Measurements from ENCODE around the gene RNF34. TPM values are rescaled to one million over a fixed set of nuclear protein-coding genes. Genes with fewer than 3 reads are reported as not detected.
A peak's percentile ranks its signal among the peaks of the same experiment; 100 is the strongest.

RNF34 gene
- total and polyA plus RNA-seq, 2 of the 13 experiments (the other 11 are each of a cell fraction or from before 2014, with no cell fraction given) = 36.8 to 53.2 TPM

GRCh38 chr12:121423682-121424623 lies 24.0 kb downstream of the RNF34 start (continued):
- TF ChIP-seq THAP8 (CRISPR knock-in tag; IDR thresholded peaks at IDR 0.05; ENCODE audit: borderline replicate concordance) (no peak), ZNF614 (CRISPR knock-in tag; IDR thresholded peaks at IDR 0.05; ENCODE audit: borderline replicate concordance) (no peak), ELF1 (CRISPR knock-in tag; IDR thresholded peaks at IDR 0.05) (no peak), MTA1 (CRISPR knock-in tag; IDR thresholded peaks at IDR 0.05; ENCODE audit: borderline replicate concordance) (no peak), PBX2 (CRISPR knock-in tag; IDR thresholded peaks at IDR 0.05) (no peak), EEA1 (CRISPR knock-in tag; IDR thresholded peaks at IDR 0.05; ENCODE audit: borderline replicate concordance) (no peak), ELK4 (CRISPR knock-in tag; IDR thresholded peaks at IDR 0.05; ENCODE audit: borderline replicate concordance) (no peak)

- no peak for ATAC-seq
Measured at GRCh38 chr12:121424624-121424975, 24.7 kb downstream of the RNF34 start.

More at GRCh38 chr12:121424624-121424975, 24.7 kb downstream of the RNF34 start:
- DNase-seq (ENCODE audit: low spot score) (no peak), FAIRE-seq (no peak)
- Histone ChIP-seq H3K9ac (ENCODE audit: insufficient read depth, low read depth, low read length) (no peak overlapping the region), H3K4me3 (replicated peaks in 1 of 3; ENCODE audit: insufficient read depth in 1 of 3, low read depth in 2 of 3, low read length in 3 of 3) (no peak overlapping the region), H3K4me1 (ENCODE audit: insufficient read depth, low read length) (no peaks in the 10 kb centered on the region), H2AFZ (ENCODE audit: low read length) (no peak overlapping the region), H3K4me2 (ENCODE audit: low read depth, low read length) (no peak overlapping the region), H3K36me3 (replicated peaks in 1 of 2; ENCODE audit: control insufficient read depth in 1 of 2, insufficient read depth in 2 of 2, low read length in 2 of 2) (peaks cover 24 to 79% of the 10 kb centered on the region in 2 experiments), H3K27me3 (ENCODE audit: control insufficient read depth in 1 of 2, insufficient read depth in 2 of 2, low read length in 2 of 2) (no peaks in the 10 kb centered on the region), H3K79me2 (ENCODE audit: insufficient read depth, low read length) (no peaks in the 10 kb centered on the region), H4K20me1 (ENCODE audit: insufficient read depth, low read length) (no peaks in the 10 kb centered on the region), H3K9me3 (ENCODE audit: low read length) (no peaks in the 10 kb centered on the region), H3K27ac (ENCODE audit: extremely low read length, insufficient read depth, low read length) (no peak overlapping the region)
- POLR2A ChIA-PET = interaction anchor here (1.1 to 2.0 kb wide), 3 partner anchors 24 to 73 kb away, joined by 3 to 5 read pairs (median 3); no protein-coding TSS in a partner anchor
- WGBS (ENCODE audit: low lambda C conversion rate) = 95% methylated on average over 1 of the region's 1 CpG
- TF ChIP-seq ZNF652 (CRISPR knock-in tag; IDR thresholded peaks at IDR 0.05; ENCODE audit: borderline replicate concordance, low read depth) (0 out of 2 replicates have a peak, but pooled peaks have one; percentile 34), KLF6 (CRISPR knock-in tag; IDR thresholded peaks at IDR 0.05) (no peak)
- CTCF ChIA-PET (ENCODE audit: low intra/inter-chr PET ratio, low total read pairs) = no interaction called here
- no TSS peak for BruUV-seq (replicated peaks)
- in situ Hi-C loops (cut with HindIII; ENCODE audit: extremely low pct_ligation_motif_present, low pct_unique_long_range_greater_than_20kb) (no loop called here), intact Hi-C loops (cut with micrococcal nuclease; ENCODE audit: unreplicated experiment) (no loop called here)
